HG02970 (cell line): ENCODE measurements around the gene FRMD6.
A peak's percentile ranks its signal among the peaks of the same experiment; 100 is the strongest.

Experiments used
- ATAC-seq: cut with Tn5 transposase; IDR thresholded peaks from one replicate; pipeline ENCODE4 v1.9.1; 2021; ENCODE audit warnings: mild to moderate bottlenecking, moderate library complexity, moderate number of reproducible peaks; ENCODE audit not compliant: unreplicated experiment, low FRiP score

The FRMD6 gene

DNA sequence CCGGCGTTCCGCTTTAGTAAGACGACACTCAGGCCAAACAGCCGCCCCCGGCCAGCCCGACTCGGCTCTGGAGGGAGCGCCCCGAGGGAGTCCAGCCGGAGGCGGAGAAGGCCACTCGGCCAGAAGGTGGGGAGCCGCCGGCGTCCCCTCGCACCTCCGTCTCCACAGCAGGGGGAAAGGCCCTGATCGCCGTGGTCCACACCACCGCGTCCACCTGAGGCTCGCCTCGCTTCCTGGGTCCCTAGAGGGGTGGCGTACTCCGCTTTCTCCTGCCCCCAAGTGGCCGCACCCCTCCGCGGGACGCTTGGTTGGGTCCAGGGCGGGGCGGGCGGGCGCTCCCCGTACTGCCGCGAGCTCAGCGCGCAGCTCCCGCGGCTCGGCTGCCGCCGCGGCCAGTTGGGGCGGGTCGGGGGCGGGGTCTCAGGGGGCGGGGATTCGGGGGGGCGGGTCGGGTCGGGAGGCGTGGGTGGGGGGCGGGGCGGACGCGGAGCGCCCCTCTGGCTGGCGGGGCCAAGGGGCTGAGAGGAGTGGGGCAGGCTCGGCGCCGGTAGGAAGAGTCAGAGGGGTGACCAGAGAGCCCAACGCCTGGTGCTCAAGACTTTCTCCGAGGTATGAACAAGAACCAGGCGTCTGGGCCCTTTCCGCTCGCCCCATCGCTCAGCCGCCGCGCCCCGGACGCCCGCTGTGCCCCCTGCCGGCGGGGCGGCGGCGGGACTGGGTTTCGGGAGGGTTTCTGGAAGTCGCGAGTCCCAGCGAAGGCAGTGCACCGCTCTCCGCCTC lies at the start of gene FRMD6:
Gene FRMD6, plus strand, starts transcription at position 523 of the 780 bp plus-strand sequence. CDS start 37,927 bp downstream, outside the sequence.
- peak; percentile 77 for ATAC-seq

DNA sequence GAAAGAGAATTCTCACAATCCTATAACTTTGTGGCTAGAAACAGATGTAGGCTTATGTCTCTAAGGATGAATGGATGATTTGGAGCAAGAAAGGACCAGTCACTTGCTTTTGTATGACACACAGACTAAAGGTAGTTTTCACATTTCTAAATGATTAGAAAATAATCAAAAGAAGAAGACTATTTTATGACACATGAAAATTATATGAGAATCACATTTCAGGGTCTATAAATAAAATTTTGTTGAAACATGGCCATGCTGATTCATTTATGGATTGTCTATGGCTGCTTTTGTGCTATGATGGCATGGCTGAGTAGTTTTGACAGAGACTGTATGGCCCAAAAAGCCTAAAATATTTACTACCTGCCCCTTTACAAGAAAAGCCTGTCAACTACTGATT lies 49.4 kb upstream of the FRMD6 start:
- no peak for ATAC-seq

DNA sequence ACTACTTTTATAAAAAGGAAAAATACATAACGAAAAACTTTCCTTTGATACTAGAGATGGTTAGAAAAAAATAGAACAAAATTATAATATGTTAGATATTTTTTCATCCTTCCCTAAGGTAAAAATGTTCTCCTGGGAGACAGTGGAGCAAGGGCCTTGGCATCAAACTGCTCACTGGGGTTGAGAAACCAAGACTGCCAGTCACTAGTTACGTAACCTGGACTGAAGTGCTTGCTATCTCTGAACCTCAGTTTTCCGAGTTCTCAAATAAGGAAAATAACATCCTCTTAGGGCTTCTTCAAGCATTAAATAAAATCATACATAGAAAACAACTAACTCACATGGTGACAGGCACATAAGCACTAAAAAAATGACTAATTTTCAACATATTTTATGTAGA lies 48.2 kb upstream of the FRMD6 start:
- no peak for ATAC-seq

DNA sequence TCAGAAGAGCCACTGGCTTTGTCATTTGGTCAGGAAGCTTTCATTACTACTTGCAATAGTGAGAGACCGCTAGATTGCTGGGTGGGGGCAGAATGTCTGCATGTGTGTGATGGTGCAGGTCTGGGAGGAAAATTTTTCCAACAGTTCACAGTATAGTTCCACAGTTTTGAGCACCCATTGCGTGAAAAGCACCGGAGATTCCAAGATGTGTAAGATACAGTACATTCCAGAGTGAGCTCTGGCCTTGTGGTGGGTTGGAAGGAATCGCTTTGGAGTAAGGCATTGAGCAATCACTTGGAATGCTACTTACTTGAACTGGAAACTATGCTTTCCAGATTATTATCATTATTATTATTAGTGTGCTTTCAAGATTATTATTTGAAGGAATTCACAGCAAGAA lies 47.6 kb upstream of the FRMD6 start:
- ATAC-seq = no peak

DNA sequence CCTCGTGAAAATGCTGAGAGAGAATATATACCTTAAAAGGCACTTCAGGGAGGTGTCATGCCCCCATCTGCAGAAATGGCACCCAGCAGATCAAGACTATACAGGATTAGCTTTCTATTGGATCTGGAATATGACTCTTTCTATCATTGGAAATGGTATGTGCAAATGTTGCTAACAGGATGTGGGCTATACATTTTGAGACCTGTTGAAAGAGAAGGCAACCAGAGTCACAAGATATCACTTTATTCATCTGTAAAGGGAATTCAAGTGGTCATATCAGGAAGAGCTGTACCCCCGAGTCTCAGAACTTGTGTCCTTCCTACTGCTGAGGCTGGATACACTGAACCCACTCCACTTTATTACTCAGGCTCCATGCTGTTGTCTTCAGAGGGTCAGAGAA lies 46.1 kb upstream of the FRMD6 start:
- no peak for ATAC-seq

DNA sequence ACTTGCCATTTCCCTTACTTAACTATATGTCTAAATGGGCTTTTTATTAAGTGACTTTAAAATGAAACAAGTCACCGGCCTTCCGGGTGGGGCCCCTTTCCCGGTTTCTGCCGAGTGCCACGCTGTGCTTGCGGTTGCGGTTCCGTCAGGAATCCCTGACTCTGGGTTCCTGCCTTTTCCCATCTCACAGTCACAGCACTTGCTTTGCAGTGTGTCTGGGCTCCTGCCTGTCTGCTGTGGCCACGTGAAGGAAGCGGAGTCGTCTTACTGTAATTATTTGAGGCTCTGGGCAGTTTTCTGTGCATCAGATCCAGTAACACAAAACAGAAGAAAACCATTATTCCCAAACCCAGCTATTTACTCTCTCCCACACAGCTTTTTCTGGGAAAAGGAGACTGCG lies 44.0 kb upstream of the FRMD6 start:
- ATAC-seq = no peak

DNA sequence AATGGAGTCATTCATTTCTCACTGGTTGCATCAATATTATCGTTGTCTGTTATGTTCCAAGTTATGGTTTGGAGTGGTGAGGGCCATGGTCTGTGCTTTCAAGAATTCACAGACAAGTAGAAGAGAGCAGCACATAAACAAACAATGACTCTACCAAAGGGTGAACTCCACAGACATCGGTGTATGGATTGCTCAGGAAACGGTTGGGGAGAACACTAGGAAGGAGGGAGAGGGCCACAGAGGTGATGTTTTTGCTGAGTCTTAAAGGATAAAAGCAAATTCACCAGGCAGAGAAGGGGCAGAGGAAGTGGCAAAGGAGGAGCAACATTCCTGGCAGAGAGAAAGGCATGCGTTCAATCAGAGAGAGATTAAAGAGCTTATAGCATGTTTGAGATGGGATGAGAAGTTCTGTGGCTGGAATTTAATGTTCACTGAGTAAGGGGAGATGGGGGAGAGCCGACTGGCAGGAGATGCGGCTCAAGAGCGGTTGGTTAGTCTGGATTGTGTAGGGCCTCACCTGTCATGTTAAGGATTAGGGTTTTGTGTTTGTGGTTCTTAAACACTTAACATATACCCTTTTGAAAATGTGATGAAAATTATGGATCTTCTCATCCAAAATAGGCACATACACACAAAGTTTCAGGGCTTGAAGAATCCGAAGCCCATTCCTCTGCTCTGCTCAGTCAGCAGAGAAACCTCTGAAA lies 42.3 kb upstream of the FRMD6 start:
- no peak for ATAC-seq

DNA sequence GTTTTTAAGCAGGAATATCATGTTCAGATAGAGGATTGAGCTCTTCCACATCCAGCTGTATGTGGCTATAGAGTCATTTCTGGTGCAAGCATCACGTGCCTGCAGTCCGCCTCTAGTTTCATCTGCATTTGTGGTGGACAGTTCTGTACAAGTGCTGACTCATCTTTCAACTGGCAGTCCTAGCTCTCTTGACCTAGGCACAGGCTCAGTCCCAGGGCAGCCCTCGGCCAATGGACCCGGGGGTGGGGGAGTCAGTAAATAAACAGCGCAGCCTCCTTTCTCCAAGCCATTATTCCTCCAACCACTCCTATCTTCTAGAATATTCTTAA lies 41.8 kb upstream of the FRMD6 start:
- ATAC-seq = no peak

DNA sequence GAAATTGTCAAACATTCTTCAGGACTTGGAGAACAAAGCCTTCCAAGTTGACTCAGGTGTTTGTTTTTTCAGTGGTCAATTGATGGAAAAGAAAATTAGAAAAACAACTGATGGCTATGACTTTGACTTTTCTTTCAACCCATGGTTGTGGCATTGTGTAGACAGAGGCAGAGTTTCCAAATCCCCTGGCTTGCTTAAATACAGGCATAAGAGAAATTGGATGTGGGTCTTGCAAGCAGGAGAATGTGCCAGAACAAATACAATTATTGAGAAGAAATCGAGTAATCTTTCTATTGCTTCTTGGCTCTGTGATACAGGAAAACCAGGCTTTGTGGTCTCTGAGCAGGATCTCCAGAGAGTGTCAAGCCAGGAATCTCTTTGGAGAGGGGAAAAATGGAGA lies 40.9 kb upstream of the FRMD6 start:
- no peak for ATAC-seq

DNA sequence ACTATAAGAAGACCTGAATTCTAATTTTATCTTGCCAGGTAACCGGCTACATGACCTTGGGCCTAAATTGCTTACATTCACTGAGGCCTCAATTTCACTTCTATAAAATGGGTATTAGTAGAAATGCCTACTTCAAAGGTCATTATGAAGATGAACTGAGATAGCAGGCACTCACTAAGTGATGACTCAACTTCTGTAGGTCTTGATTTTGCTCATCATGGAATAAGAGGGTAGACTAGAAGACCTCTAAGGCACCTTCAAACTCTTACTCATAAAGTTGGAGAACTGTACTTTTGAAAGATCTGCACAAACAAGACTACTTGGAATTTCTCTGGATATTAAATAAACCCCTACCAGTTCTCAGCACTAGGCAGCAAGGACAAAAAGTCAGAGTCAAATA lies 39.3 kb upstream of the FRMD6 start:
- no peak for ATAC-seq

DNA sequence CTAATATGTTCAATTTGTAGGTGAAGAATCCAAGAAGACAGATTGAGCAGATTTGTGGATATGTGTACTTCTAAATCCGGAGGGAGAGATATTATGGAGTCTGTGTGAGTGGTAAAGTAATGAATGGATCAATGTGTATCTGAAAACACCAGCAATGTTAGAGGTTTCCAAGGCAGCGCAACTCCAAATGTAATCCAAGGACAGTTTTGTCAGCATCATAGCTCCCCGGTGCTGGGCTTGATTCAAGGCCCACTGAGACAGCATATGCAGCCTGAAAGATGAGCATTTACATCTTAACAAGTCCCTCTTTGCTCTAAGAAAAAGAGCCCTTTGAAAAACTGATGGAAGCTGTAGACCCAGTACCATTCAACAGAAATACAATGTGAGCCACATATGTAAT lies 38.3 kb upstream of the FRMD6 start:
- ATAC-seq = no peak

DNA sequence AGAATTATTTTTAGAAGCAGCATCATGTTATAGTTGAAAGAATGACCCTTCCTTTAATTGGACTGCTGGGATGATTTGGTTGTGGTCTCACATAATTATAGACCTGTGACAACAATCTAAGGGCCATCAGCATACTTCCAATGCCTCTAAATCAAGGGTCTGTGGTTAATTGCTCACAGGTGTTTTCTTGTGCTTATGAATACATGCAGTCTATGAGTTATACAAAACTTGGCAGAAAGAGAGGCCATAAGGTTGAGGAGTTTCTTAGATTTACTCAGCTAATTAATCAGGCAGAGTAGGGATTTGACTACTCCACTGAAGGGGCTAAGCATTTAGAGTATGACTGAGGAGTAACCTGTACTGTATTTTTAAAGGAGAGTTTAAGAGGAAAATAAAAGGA lies 37.0 kb upstream of the FRMD6 start:
- no peak for ATAC-seq

DNA sequence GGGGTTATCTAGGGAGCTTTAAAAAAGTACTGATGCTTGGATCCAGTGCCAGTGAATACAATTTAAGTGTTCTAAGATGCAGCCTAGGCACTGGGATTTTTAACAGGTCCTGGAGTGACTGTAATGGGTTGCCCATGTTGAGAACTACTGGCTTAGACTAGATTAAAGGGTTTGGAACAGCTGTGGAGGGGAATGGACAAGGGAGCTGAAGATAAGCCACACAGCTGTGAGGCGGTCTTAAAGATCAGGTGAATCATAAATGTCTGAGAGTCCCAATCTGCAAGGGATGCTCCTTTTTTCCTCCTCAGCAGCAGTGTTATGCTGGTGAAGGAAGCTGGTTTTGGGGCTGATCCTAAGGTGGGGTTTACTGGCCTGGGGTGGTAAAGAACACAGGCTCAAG lies 35.5 kb upstream of the FRMD6 start:
- no peak for ATAC-seq

DNA sequence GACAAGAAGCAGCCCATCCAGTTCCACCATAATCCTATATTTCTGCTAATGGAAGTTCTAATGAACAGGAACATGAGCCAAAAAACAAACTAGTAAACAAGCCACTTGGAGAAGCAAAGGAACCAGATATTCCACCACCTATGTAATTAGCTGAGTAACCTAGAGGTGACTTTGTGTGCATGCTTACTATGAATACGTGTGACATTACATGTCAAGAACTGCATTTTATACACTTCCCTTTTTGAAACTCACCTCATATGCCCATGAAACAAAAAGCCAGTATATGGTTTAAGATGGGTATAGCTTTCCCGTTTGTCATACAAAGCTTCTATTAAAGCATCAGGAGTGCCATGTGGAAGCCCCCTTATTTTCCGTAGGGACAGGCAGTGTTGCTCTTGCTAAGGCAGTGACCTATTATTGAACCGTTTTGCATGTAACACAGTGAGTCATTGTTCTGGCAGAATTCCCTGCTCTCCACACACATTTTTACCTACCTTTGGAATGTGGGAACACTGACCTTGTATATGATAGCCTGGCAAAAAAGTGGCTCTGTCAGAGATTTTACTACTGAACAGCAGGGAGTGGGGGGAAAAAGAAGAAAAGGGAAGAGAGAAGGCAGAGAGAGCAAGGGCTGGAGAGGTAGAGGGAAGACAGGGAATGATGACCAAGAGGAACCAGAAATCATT lies 34.8 kb upstream of the FRMD6 start:
- no peak for ATAC-seq

DNA sequence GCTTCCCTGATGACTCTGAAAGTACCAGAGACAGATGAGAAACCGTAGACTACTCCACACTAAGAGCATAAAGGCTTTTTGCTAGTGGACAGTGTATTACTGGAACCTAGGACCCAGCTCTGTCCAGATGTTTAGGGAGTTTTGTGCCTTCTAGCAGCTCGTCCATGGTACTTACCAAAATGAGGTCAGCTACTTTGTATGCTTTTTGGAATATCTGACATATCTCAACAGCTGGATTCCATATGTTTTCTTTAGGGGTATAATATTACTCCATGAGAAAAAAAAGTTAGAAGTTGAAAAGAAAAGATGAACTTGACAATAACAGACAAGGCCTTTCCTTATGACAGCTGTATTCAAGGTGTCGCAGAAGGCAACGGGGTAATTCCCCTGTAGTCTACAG lies 32.1 kb upstream of the FRMD6 start:
- no peak for ATAC-seq

DNA sequence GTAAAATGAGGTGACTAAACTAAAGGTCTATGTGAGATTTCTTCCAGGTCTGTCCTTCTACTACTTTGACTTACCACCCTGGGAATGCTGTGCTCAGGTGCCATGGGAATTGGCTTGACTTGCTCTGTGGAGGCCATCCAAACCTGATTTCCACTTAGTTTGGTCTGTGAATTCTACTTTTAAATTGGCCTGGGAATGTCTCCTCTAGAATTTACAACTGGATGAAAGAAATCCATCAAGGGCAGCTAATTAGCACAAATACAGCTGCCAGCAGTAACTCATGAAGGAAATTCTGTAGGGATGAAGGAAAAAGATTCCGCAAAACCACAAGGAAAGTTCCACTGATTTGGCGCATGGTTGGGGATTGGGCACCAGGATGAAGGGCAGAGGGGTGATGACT lies 31.7 kb upstream of the FRMD6 start:
- no peak for ATAC-seq

DNA sequence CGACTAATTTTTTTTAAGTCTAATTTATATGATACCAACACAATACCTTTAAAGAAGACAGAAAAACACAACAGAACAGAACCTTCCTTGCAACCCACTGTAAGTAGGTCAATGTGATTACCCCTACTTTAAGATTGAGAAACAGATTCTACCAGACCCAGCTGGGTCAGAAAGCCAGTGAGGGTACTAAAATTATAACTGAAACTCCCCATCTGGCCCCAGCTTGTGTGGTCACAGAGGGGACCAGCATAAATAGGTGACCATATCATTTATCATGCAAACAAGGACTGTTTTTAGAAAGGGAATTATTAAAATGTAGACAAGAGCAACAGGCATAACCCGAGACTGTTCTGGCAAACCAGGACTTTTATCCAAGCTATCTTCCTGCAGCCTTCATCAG lies 30.1 kb upstream of the FRMD6 start:
- ATAC-seq = no peak

DNA sequence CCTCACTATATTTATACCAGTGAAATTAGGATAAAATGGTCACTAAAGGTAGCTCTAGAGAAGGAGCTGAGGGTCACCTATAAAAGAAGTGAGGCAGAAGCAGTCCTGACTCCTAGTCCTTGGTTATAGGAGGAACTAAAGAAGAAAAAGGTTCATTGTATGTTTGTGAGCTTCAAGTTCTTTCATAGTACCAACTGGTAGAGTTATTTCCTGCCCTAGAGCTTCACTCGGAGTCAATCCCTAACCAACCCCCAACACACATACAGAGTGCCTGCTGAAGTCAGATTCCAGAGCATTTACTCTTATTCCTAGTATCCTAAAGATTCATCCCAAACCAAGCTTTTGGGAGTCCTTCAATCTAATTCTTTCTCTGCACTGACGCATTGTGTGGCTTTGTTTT lies 29.3 kb upstream of the FRMD6 start:
- ATAC-seq = no peak

DNA sequence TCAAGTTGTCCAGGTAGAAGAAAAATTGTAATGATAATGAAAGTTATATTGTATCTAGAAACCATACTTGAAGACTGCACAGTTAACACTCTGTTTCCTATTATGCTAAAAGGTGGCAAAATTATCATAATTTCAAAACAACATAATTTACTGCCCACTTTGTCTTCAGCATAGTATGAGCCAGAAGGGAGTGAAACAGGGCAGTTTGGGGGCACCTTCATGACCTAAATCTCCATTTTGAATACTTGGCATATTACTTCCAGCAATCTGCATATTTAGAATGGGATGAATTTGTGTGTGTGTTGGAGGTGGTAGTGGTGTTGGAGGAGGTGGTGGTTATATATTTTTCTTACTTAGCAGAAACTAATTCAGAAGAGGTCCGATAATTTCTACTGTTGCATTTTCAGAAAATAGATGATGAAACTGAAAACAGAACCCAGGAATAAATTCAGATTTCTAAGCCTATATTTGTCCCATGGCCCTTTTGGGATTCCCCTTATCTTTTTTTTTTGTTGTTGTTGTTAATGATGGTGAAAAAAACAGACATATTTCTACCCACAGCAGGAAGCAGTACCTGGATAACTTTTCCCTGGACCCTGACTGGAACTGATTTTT lies 26.6 kb upstream of the FRMD6 start:
- ATAC-seq = no peak

DNA sequence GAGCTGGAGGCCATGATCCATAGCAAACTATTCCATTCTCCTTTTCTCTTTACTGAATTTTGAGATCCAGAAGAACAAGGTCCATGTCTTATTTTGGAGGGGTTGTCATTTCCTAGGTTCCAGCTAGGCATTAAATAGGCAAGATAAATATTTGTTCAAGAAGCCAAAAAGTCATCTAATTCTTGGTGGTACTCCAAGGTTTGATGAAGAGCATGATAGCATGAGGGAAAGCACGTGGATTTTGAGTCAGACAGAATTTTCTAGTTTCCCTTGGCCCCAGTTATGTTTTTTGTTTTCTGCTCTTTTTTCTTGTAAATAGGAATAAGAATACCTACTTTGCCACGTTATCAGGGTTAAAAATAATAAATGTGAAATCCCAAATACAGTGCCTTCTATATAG lies 25.5 kb upstream of the FRMD6 start:
- no peak for ATAC-seq

DNA sequence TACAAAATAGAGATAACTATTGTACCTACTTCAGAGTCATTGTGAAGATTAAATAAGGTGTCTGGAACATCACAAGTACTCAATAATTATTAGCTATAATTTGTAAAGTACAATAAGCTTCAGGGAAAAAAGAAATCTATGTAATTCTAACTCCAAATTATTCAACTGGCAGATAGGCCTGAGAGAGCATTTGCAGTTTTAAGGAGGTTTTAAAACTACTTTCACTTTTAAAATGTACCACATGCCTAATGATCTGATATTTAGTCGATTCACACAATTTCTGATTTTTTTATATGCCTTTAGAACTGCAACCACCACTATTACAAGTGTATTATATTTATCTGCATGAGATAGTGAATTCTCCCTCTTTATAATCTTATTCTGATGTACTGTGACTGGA lies 24.9 kb upstream of the FRMD6 start:
- no peak for ATAC-seq
